ENCODE measurements around the gene NHEJ1. TPM values are rescaled to one million over a fixed set of nuclear protein-coding genes. Genes with fewer than 3 reads are reported as not detected.

NHEJ1 gene
- total and polyA plus RNA-seq, 12 donors: 3.8 to 12.0 (median 7.1) TPM

DNA sequence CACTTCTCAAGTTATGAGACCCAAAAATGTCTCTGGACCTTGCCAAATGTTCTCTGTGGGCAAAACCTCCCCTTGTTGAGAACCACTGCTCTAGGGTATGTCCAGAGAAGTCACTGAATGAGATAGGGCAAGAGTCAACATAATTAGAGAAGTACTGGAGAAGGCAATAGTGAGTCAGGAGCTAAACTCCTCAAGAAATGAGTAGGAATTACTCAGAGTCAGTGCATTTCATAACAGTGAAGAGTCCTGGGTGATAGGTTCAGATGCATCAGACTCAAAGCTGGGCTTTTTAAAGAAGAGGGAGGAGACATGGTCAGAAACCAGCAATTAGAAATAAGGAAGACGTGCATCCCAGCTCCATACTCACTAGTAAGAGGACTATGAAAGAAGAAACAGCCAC lies 61.3 kb downstream of the NHEJ1 start:
- ATAC-seq (no peak), DNase-seq (no peak)
- Histone ChIP-seq H3K4me1 (peaks cover 0 to 8% (median 0%) of the 10 kb centered on the region in 9 donors), H3K4me3 (no peak overlapping the region), H3K9me3 (no peaks in the 10 kb centered on the region), H3K27me3 (no peaks in the 10 kb centered on the region), H3K36me3 (no peaks in the 10 kb centered on the region), H3K27ac (no peak overlapping the region)
- TF ChIP-seq, protein P1, sequence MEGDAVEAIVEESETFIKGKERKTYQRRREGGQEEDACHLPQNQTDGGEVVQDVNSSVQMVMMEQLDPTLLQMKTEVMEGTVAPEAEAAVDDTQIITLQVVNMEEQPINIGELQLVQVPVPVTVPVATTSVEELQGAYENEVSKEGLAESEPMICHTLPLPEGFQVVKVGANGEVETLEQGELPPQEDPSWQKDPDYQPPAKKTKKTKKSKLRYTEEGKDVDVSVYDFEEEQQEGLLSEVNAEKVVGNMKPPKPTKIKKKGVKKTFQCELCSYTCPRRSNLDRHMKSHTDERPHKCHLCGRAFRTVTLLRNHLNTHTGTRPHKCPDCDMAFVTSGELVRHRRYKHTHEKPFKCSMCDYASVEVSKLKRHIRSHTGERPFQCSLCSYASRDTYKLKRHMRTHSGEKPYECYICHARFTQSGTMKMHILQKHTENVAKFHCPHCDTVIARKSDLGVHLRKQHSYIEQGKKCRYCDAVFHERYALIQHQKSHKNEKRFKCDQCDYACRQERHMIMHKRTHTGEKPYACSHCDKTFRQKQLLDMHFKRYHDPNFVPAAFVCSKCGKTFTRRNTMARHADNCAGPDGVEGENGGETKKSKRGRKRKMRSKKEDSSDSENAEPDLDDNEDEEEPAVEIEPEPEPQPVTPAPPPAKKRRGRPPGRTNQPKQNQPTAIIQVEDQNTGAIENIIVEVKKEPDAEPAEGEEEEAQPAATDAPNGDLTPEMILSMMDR (IDR thresholded peaks at IDR 0.05): no peak
- intact Hi-C loops (cut with DNase I): no loop called here
- 93 to 100% methylated on average over 1 of the region's 1 CpG for WGBS, 2 donors

DNA sequence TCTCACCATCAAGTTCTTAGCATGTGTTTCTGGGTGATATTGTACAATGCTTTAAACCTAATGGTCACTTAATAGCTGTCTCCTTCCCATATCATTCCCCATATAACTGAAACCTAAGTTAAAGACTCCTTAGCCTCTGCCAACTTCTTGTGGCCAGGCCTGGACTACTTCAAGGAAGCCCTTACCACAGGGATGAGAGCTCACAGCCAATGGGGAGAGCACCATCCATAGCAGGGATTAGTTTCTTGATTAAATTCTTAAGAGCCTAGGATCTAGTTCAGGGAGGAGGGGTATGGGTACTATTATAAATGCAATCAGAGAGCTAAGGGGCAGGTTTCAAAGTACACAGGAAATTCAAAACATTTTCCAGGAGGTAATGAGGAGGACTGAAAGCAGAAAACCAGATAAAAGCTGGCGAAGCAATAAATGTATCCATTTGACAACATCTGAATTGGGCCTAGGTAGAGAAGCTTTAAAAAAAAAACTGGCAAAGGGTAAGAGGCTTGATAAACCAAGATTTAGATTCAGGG lies 65.1 kb downstream of the NHEJ1 start:
- H3K9me3 ChIP-seq: no peaks in the 10 kb centered on the region
- no peak overlapping the region for H3K4me3 ChIP-seq
- 87 to 92% methylated on average over 1 of the region's 1 CpG for WGBS, 2 donors
- ATAC-seq (no peak), DNase-seq (no peak)
- H3K4me1 ChIP-seq: peaks cover 0 to 11% (median 0%) of the 10 kb centered on the region in 9 donors
- intact Hi-C loops (cut with DNase I): no loop called here
- TF ChIP-seq, protein P1 (IDR thresholded peaks at IDR 0.05): no peak
- no peak overlapping the region for H3K27ac ChIP-seq
- no peaks in the 10 kb centered on the region for H3K27me3 ChIP-seq
- H3K36me3 ChIP-seq: peaks cover 0 to 7% (median 0%) of the 10 kb centered on the region in 9 donors

DNA sequence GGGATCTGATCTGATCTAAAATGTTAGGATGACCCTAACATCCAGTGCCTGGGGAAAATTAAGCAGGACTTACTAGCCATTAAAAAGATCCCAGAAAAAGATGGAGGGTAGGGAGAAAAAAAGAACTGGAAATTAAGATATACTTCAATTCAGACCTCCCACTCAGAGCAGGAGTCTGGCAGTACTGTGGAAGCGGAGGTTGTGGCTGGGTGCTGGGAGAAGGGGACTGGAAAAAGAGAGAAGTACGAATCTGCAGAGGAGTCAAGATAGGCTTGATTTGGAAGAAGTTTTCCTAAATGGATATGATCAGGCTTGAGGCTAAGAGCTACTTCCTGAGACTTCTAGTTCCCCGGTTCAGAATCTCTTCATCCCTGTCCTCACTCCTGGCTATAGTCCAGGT lies 66.4 kb downstream of the NHEJ1 start:
- DNase-seq: no peak
- H3K27ac ChIP-seq: no peak overlapping the region
- no peaks in the 10 kb centered on the region for H3K9me3 ChIP-seq
- H3K27me3 ChIP-seq: no peaks in the 10 kb centered on the region
- TF ChIP-seq, protein P1 (IDR thresholded peaks at IDR 0.05): no peak
- 75 to 86% methylated on average over 3 of the region's 3 CpGs for WGBS, 2 donors
- intact Hi-C loops (cut with DNase I): loop anchor here in 1 of 10 donors (1.0 kb wide), 1 partner anchor 41 kb away; no protein-coding TSS in a partner anchor
- peaks cover 0 to 11% (median 0%) of the 10 kb centered on the region in 9 donors for H3K4me1 ChIP-seq
- no peak for ATAC-seq
- peaks cover 0 to 7% (median 0%) of the 10 kb centered on the region in 9 donors for H3K36me3 ChIP-seq
- H3K4me3 ChIP-seq: no peak overlapping the region

DNA sequence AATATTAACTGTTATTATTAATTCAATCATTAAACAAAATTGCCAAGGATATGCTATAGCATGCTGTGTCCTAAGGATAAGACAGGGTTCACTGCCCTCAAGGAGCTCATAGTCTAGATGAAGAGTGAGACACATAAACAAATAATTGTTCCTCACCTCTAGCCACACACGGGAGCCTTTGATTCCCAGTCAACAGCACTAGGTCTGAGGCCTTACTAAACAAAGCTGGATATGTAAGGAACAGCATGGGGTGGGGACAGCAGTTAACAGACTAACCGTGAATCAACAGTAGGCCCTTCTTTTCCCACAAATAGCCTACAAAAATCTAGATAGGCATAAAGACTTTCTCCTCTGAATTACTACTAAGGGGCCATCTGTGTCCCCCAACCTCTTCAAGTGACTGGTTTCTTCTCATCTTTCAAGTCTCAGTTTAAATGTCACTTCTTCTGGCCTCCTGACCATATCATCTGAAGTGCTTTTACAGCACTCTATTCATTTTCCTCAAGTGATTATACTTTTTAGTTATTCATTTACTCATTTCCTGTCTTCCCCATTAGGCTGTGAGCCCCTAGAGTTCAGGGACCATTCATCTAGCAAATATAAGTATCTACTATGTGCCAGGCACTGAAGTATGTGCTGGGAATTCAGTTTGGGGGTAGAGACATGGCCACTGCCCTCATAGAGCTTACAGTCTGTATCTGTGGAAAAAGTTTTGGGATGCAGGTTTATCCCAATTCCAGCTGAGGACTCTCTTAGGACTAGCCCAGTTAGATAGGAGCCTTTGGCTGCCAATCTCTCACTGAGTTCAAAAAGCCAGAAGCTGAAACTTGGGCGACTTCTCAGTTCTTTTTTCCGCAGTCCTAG lies 69.9 kb downstream of the NHEJ1 start:
- TF ChIP-seq, protein P1 (IDR thresholded peaks at IDR 0.05): no peak
- ATAC-seq (no peak), DNase-seq (no peak)
- WGBS, 2 donors: 81% methylated on average over 4 of the region's 4 CpGs
- peaks cover 0 to 24% (median 0%) of the 10 kb centered on the region in 9 donors for H3K4me1 ChIP-seq
- H3K27me3 ChIP-seq: no peaks in the 10 kb centered on the region
- H3K9me3 ChIP-seq: no peaks in the 10 kb centered on the region
- H3K4me3 ChIP-seq: no peak overlapping the region
- H3K27ac ChIP-seq: no peak overlapping the region
- H3K36me3 ChIP-seq: peaks cover 0 to 7% (median 0%) of the 10 kb centered on the region in 9 donors
- intact Hi-C loops (cut with DNase I): no loop called here

All from heart right ventricle (tissue), 16 donors.